GM21423 (cell line): ENCODE data around the gene CRYBG3.
A peak's percentile ranks its signal among the peaks of the same experiment; 100 is the strongest.
"Not testable (repeated sequence)": the region's sequence is repeated elsewhere in the genome, so short reads cannot be mapped to it uniquely, and the experiment has no call there.

Experiments used
- ATAC-seq: cut with Tn5 transposase; IDR thresholded peaks from one replicate; pipeline ENCODE4 v1.9.1; 2021; ENCODE audit warnings: mild to moderate bottlenecking, moderate library complexity; ENCODE audit not compliant: unreplicated experiment

Gene CRYBG3

GRCh38 chr3:97895216-97895615 lies 73.4 kb downstream of the CRYBG3 start:
- peak; percentile 87 for ATAC-seq

GRCh38 chr3:97896129-97896528 lies 74.3 kb downstream of the CRYBG3 start:
- ATAC-seq = no peak

DNA sequence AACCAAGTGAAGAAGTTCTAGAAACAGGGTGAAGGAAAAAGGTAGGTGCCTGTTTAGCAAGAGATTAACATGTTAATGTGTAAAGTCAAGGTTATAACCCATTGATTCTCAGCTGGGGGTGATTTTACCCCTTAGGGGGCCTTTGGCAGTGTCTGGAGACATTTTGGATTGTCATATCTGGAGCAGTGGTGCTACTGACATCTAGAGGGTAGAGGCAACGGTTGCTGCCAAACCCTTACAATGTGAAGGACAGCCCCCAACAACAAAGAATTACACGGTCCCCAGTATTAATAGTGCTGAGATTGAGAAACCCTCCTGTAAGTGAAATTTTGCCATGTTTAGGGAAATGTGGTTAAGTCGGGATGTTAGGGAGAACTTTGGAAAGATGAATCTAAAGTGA lies 74.7 kb downstream of the CRYBG3 start:
- ATAC-seq = no peak

DNA sequence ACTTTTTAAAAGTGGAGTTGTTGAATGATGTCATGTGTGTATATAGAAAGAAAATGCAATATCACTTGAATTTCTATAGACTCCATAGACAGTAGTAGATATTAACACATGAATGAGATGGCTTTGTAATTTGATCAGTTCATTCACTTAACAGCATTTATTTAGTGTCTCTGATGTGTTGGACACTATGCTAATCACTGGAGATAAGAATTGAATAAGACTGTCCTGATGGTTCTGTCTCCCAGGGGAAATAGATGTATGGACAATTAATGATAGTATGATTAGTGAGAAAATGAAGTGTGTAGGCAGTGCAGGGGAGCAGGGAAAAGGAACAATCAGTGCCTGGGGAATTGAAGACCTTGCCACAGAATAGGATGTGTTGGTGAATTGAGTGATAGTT lies 77.5 kb downstream of the CRYBG3 start:
- no peak for ATAC-seq

GRCh38 chr3:97901313-97902248 lies 79.8 kb downstream of the CRYBG3 start:
- ATAC-seq = no peak

DNA sequence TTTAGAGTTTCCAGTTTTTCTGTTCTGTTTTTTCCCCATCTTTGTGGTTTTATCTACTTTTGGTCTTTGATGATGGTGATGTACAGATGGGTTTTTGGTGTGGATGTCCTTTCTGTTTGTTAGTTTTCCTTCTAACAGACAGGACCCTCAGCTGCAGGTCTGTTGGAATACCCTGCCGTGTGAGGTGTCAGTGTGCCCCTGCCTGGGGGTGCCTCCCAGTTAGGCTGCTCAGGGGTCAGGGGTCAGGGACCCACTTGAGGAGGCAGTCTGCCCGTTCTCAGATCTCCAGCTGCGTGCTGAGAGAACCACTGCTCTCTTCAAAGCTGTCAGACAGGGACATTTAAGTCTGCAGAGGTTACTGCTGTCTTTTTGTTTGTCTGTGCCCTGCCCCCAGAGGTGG lies 88.0 kb downstream of the CRYBG3 start:
- ATAC-seq = not testable (repeated sequence)

GRCh38 chr3:97910236-97910831 lies 88.5 kb downstream of the CRYBG3 start:
- not testable (repeated sequence) for ATAC-seq

- no peak for ATAC-seq
Observed at GRCh38 chr3:97910931-97911351, 89.1 kb downstream of the CRYBG3 start.

DNA sequence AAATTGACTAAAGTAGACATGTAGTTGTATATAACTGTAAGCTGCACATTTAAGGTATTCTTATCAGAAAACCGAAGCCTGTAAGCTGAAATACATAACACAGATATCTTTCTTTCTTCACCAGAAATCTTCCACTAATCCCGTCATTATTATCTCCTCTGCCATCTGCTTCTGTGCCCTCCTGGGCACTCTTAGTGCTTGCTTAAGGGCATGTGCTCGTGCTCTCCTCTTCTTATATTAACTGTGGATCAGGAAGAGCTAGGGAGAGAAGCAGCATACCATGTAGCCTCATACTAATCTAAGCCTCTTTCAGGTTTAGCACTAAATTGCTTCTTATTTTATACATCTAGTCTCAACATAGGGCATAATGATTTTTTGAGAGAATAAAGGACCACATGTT lies 89.6 kb downstream of the CRYBG3 start:
- no peak for ATAC-seq

- ATAC-seq = no peak
Observed at GRCh38 chr3:97914388-97914787, 92.6 kb downstream of the CRYBG3 start.

DNA sequence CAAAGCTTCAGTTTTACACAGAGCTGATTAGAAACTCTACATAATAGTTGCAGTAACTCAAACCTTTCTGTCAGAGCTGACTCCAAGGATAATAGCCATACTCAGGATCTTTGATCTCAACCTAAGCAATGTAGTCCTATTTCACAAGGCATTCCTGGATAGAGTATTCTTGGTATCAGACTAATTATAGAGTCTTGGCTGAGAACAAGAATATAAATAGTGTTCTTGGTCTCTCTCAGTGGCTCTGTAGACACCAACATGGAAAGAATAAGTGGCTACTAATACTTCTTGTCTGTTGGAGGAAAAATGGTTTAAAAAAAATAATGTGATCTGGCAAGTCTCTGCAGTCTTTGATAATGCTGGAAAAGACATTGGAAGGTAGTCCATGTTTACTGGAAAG lies 94.8 kb downstream of the CRYBG3 start:
- ATAC-seq = no peak

GRCh38 chr3:97917813-97918536 lies 96.2 kb downstream of the CRYBG3 start:
- ATAC-seq = no peak

- ATAC-seq = no peak
Observed at GRCh38 chr3:97927704-97928103, 105.9 kb downstream of the CRYBG3 start.

DNA sequence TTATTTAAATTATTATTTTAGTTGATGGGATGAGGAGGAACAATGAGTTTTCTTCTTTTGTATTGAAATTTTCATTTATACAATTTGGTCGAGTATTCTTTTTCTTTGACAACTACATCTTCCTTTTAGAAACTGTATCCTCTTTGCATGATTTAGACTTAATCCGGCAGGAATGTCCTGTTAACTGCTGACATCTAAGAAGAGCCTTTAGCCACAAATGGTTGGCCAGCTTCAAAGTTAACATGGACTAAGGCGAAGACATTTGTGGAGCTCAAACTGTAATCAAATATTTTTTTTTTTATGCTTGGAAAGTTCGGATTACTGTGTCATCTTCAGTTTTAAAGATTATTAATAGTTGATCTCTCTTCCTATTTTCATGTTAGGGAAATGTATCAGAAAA lies 107.2 kb downstream of the CRYBG3 start:
- ATAC-seq = no peak

- ATAC-seq = no peak
Observed at GRCh38 chr3:97930018-97930417, 108.2 kb downstream of the CRYBG3 start.

GRCh38 chr3:97931218-97931617 lies 109.4 kb downstream of the CRYBG3 start:
- ATAC-seq = no peak

DNA sequence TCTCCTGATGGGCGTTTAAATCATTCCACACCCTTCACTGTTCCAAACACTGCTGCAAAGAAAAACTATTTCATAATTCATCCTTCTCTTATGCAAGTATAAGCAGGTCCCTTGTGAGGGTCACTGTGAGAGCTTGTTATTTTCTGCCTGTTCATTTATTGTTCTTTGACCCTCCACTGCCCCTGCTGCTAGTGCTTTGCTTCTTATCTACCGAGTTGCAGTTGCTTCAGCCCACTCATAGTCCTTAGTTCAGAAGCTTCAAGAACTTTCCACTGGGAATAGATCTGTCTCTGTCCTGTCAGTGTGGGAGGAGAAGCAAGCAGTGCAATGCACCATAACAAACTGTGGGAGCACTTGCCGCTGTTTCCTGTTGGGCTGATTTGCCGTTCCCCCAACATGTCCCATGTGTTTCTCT lies 110.6 kb downstream of the CRYBG3 start:
- ATAC-seq = no peak

- no peak for ATAC-seq
Observed at GRCh38 chr3:97934980-97935695, 113.3 kb downstream of the CRYBG3 start.

GRCh38 chr3:97935842-97936241 lies 114.0 kb downstream of the CRYBG3 start:
- no peak for ATAC-seq

- no peak for ATAC-seq
Observed at GRCh38 chr3:97937205-97937604, 115.4 kb downstream of the CRYBG3 start.

DNA sequence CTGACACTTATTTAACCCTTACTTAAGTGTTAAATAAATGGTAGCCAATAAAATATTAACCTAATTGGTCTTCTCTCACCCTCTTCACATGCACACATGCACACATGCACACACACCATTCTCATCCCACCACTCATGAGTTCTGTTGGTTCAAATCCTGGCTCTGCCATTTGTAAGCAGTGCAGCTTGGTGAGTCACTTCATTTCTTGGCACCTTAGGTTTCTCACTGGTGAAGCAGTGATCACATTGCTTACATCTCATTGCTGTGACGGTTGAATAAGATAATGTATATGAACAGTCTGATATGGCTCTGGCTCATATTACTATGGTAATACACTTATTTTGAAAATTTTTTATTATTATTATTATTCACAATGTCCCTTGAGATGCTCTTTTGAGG lies 116.6 kb downstream of the CRYBG3 start:
- no peak for ATAC-seq
